AG09309 (cell line): ENCODE results near the gene MYF5.

Experiments
- DNase-seq: peaks from one replicate; pipeline ENCODE4 v3.0.0-alpha.2; 2010; ENCODE audit warnings: low read depth
- H3K4me3 ChIP-seq: 2 replicates; pipeline ENCODE4 v1.5.1; 2011; ENCODE audit warnings: mild to moderate bottlenecking, low read depth, low read length, moderate library complexity; ENCODE audit not compliant: control insufficient read depth
- CTCF ChIP-seq: IDR thresholded peaks from 2 replicates; pipeline ENCODE4 v1.5.1; 2011; ENCODE audit warnings: mild to moderate bottlenecking, low read depth, low read length, inconsistent platforms; ENCODE audit not compliant: insufficient read depth, control insufficient read depth; ENCODE audit errors: missing control alignments

MYF5 gene

DNA sequence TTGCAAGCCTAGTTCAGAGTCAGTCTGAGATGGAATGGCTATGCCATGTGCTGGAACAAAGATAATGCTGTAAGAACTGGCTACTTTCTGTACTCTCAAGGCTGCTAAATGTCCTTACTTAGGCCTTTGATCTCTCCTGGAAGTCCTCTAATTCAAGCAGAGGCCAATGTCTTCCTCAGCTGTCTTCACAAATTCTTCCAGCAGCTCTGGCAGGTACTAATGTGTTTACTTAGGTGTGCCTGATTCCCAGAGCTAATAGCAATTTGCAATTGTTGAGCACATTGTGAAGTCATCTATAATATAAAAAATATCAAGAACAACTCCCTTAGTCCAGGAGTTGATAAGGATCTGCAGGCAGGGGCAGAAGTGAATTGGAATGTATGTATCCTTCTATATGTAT, 3.8 kb upstream of the MYF5 start:
- DNase-seq, result no peak
- TF ChIP-seq CTCF, result no peak
- no peak overlapping the region for H3K4me3 ChIP-seq

- H3K4me3 ChIP-seq, result no peak overlapping the region
- DNase-seq, result no peak
- no peak for TF ChIP-seq CTCF
Observed at GRCh38 chr12:80713419-80713818, 3.3 kb upstream of the MYF5 start.

- no peak for TF ChIP-seq CTCF
- H3K4me3 ChIP-seq, result peak overlapping the region; percentile 10
- no peak for DNase-seq
Observed at GRCh38 chr12:80714055-80714454, 2.7 kb upstream of the MYF5 start.

- no peak for TF ChIP-seq CTCF
- DNase-seq, result no peak
- no peak overlapping the region for H3K4me3 ChIP-seq
Observed at GRCh38 chr12:80714846-80715245, 1.9 kb upstream of the MYF5 start.

GRCh38 chr12:80715713-80716249, 931 bp upstream of the MYF5 start:
- DNase-seq, result no peak
- no peak overlapping the region for H3K4me3 ChIP-seq
- TF ChIP-seq CTCF, result no peak

DNA sequence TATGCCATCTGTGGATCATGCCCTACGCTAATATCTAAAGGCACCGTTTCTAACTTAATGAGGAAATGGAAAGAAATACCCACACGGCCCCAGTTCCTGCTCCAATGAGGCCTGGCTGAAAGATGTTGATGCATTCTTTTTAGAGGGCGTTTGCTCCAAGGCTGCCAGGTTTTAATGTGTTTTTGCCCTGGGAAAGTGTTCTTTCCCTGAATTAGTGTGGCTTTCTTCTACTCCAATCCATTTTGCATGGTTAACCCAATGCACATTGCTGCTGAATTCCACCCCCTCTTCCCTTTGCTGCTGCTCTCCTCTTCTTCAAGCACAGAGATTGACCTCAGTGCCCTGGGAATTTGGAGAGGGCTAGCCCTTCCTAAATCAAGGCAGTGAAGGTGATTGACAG, 1.1 kb downstream of the MYF5 start:
- no peak for DNase-seq
- no peak for TF ChIP-seq CTCF
- no peak overlapping the region for H3K4me3 ChIP-seq

- no peak overlapping the region for H3K4me3 ChIP-seq
- no peak for TF ChIP-seq CTCF
- DNase-seq, result no peak
Observed at GRCh38 chr12:80720516-80720915, 3.8 kb downstream of the MYF5 start.
